Measurements from ENCODE around the gene MSRB3.

Gene MSRB3

DNA sequence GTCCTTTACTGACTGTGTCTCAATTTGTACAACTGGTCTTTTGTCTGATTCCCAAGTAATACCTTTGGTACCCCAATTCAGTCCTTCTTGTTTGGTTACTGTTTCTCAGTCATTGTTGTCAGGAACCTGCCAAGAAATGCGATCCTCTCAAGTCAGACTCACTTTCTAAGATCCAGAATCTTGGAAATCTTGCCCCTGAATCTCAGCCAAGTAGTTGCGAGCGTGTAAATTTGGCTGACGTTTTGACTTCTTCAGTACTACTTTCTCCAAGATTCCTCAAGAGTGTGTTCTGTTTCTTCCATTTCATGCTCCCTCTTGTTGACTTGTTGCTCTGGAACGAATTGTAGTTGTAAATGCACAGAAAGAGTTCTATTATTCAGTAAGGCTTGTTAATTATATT, 114.0 kb downstream of the MSRB3 start:
- DNase-seq (ENCODE audit: low read depth in 2 of 2), result no peak

DNA sequence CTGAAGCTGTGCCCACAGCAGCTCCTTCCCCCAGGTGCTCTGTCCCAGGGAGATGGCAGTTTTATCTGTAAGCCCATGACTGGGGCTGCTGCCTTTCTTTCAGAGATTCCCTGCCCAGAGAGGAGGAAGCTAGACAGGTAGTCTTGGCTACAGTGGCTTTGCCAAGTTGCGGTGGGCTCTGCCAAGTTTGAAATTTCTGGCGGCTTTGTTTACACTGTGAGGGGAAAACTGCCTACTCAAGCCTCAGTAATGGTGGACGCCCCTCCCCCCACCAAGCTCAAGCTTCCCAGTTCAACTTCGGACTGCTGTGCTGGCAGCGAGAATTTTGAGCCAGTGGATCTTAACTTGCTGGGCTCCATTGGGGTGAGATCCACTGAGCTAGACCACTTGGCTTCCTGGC, 124.7 kb downstream of the MSRB3 start:
- no peak for DNase-seq (ENCODE audit: low read depth in 2 of 2)

GRCh38 chr12:65407388-65408149, 129.1 kb downstream of the MSRB3 start:
- DNase-seq (ENCODE audit: low read depth in 2 of 2), result no peak

DNA sequence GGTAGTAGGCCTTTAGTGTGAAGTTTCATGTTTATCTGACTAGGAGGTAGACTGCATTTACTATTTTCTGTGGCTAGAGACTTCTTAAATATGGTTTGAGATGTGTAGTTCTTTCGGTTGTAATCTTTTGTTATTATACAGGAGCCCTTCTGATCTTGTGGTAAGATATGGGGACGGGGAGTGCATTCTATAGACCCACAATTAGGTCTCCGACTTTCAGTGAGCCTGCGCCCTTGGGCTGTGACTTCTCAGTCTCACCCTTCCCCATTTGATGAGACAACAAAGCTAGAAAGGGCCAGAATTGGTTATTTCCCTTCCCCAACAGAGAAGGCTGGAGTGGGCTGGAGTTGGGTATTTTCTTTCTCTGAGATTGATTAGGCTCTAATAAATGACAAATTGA, 130.0 kb downstream of the MSRB3 start:
- no peak for DNase-seq (ENCODE audit: low read depth in 2 of 2)

DNA sequence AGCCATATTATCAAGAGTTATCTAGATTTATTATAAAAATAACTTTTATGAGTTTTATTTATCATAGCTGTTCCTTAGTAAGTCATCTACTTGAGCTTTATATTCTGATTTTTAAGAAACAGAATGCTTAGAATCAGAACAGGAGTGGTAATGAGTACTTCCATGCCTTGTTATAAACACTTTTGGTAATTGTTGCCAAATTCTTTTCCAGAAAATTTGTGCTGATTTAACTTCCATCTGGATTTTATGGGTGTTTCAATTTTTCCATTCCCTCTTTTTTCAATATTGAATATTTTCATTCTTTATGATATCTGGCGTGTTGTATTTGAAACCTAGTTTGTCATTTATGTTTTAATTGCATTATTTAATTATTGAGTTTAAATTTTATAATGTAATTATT, 131.2 kb downstream of the MSRB3 start:
- DNase-seq (ENCODE audit: low read depth in 2 of 2), result no peak

DNA sequence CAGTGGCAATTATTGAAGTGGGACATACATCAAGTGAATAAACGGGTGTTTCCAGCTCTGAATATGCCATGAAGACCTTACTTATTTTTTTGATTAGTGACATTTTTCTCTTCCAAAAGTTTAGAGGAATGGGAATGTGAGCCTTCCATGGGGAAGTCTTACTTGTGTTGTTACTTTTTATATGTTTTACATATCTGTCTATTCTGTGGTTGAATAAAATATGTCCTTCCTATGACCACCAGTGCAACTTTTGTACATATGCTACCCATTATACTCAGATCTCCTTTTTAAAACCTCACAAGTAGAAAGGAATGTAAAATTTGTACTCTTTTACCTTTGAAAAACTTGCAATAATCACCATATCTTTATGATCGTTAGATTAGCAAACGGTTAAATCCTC, 132.7 kb downstream of the MSRB3 start:
- no peak for DNase-seq (ENCODE audit: low read depth in 2 of 2)

DNA sequence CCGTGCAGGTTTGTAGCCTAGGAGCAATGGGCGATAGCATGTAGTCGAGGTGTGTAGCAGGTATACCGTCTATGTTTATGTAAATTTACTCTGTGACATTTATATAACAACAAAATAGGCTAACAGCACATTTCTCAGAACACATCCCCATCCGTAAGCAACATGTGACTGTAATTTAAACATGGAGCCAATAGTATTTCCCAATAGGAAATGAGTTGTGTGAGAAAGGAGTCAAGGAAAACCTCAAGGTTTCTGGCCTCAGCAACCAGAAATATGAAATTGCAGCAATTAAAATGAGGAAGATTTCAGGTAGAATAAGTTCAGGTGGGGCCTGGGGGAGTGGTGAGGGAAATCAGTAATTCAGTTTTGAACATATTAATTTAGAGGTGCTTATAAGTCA, 136.0 kb downstream of the MSRB3 start:
- DNase-seq (ENCODE audit: low read depth in 2 of 2), result no peak

GRCh38 chr12:65415826-65416225, 137.3 kb downstream of the MSRB3 start:
- no peak for DNase-seq (ENCODE audit: low read depth in 2 of 2)

- DNase-seq (ENCODE audit: low read depth in 2 of 2), result no peak
Measured at GRCh38 chr12:65419284-65420072, 141.0 kb downstream of the MSRB3 start.

GRCh38 chr12:65420941-65421340, 142.5 kb downstream of the MSRB3 start:
- no peak for DNase-seq (ENCODE audit: low read depth in 2 of 2)

DNA sequence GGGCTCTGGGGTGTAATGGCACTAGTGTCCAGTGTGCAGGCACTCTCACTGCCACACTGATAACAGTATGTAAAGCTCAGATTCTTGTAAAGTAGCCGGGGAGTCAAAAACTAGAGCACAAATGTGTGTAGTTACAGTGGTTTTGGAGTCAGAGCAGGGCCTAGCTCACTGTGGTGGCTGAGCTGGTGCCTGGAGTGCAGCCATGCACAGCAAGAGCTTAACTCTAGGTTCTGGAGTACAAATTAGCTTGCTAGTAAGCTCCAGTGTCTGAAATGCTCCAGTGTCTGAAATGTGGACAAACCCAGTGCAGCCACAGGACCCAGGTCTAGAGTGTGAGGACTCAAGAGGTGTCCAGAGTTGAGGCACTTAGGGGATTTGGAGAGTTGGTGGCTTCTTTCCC, 149.2 kb downstream of the MSRB3 start:
- no peak for DNase-seq (ENCODE audit: low read depth in 2 of 2)

GRCh38 chr12:65430006-65430405, 151.5 kb downstream of the MSRB3 start:
- DNase-seq (ENCODE audit: low read depth in 2 of 2), result no peak

DNA sequence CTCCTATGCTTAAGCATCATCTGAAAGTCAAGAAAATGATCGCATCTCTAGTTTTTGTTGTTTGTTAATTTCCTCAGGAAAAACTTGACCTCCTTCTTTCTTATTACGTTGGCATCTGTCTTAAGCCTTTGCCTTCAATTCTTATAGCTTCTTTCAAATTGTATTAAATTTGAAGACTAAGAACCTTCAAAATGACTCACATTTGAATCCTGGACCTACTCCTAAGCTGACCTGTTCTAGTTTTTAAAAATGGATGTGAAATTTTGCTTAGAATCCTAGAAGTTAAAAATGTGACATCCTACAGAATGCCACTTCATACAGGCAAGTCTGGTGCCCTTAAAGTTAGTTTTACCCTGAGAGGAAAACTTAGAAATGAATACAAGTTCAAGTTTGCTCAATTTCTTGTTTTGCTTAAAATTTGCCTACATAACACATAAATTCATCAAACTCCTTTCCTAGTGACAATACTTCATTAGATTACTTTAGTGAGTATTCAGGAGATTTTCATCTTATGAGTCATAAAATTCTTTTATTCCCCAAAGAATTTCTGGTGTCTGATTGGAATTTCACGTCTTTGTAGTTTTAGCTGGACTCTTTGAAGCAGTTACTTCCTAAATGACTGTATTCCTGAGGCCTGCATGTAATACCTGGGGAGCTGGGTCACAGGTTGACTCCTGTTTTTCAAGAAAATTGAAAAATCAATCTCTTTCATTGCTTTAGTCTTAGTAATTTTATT, 152.3 kb downstream of the MSRB3 start:
- no peak for DNase-seq (ENCODE audit: low read depth in 2 of 2)

DNA sequence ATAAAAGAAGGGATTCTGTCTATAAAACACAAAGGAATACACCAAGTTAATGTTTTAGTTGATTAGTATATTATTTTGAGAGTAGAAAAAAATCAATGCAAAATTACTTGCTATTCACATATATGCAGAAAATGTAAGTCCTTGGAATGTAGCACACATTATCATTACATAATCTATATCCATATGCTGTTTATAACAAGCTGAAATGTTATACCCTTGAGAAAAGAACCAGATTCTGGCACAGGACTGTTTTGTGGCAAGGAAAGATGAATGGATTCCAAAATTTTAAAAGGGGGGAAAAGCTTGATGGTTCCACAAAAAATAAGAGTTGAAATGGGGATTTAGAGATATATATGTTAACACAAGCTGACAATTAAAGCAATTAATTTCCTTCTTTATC, 153.6 kb downstream of the MSRB3 start:
- DNase-seq (ENCODE audit: low read depth in 2 of 2), result no peak

- DNase-seq (ENCODE audit: low read depth in 2 of 2), result no peak
Measured at GRCh38 chr12:65432651-65433050, 154.2 kb downstream of the MSRB3 start.

DNA sequence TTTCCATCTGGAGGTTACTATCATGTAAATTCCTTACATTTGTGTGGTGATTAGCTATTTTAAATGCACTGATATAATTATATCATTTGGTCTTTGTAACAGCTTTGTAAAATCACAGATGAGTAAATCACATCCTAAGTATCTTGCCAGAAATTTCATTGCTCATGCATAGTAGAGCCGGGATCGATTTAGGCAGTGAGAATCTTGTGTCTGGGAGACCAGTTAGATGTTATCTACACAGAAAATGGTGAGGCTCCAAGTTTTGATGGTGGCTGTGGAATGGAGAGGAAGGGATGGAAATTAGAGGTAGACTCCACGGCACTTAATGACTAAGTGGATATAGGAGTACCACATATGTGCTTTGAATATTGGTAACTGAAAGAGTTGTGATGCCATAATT, 156.3 kb downstream of the MSRB3 start:
- DNase-seq (ENCODE audit: low read depth in 2 of 2), result no peak

GRCh38 chr12:65443038-65443437, 164.6 kb downstream of the MSRB3 start:
- no peak for DNase-seq (ENCODE audit: low read depth in 2 of 2)

- DNase-seq (ENCODE audit: low read depth in 2 of 2), result no peak
Measured at GRCh38 chr12:65444996-65445395, 166.5 kb downstream of the MSRB3 start.

DNA sequence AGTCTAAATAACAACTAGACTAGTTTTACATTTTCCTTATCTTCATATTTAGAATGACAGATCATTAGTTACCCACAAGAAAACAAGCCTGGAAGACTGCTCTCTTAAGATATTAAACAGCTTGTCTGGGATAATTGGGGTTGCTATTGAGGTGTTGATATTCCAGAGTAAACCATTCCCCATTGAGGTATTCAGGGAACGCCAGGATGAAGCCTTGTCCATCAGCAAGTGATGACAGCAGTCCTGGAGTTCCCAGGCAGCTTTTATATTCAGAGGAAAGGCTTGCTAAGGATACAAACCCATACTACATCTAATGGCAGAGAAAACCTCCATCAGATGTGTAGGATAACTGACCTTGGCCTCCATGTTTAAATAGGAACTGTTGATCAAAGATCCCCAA, 168.4 kb downstream of the MSRB3 start:
- DNase-seq (ENCODE audit: low read depth in 2 of 2), result no peak

DNA sequence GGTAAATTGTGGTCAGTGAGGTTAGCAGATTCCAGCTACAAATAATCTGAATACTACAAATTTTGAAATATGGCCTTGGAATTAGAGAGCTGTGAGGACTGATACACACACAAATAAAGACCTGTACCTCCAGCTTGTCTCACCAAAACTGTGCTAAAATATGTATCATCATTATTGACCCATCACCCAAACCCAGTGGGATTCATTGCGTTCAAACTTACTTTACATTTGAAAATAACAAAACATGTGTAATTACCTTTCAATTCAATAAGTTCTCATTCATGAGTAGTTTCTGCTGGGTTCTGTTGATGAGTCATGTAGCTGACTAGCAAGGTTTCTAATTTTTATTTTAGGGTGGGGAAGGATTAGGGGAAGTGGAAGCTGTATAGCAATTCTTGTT, 170.9 kb downstream of the MSRB3 start:
- no peak for DNase-seq (ENCODE audit: low read depth in 2 of 2)

DNA sequence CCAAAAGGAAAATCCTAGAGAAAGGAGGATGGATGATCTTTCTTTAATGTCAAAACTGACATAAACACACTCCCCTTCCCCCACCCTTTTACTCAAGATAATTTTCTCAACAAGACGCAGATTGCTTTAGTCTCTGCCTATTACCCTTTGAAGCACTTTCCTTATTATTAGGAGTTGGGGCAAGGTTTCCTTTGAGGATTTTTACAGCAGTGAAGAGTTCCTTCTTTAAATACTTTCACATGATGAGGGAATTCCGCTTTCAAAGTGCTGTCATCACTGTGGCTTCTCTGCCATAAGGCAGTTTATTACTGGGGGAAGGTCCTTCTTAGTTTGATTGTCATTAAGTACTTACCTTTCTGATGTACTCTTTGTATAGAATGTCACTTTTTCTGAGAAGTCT, 172.1 kb downstream of the MSRB3 start:
- no peak for DNase-seq (ENCODE audit: low read depth in 2 of 2)

GRCh38 chr12:65454115-65454787, 175.8 kb downstream of the MSRB3 start:
- no peak for DNase-seq (ENCODE audit: low read depth in 2 of 2)
